ENCODE data around the gene GSTO2. TPM values are rescaled to one million over a fixed set of nuclear protein-coding genes. Genes with fewer than 3 reads are reported as not detected.
A peak's percentile ranks its signal among the peaks of the same experiment; 100 is the strongest.

GSTO2 gene
- total and polyA plus RNA-seq, 2 of the 13 experiments (the other 11 are each of a cell fraction or from before 2014, with no cell fraction given), result 2.1 to 7.9 TPM

DNA sequence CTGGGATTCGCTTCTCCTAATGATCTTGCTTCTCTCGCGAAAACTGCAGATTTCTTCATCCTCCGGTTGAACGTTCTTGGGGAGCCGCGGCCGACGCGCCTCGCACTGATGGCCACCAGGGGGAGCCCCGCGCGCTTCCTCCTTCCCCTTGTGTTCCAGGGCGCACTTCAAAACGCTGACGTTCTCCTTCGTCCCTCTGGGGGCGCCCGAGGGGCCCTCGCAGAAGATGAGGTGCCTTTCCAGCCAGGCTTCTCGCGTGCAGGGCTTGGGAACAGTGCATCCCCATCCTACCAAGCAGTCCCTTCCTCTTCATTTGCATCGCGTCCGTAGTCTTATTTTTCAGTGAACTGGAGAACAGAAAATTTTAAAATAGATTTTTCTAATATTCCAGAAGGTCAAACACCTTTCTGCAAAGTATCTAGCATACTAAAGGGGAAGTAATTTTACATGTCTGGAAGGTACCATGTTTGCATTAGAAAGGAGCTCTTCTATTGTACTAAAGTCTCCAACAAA lies 22.5 kb downstream of the GSTO2 start (continued):
- TF ChIP-seq, protein P1, sequence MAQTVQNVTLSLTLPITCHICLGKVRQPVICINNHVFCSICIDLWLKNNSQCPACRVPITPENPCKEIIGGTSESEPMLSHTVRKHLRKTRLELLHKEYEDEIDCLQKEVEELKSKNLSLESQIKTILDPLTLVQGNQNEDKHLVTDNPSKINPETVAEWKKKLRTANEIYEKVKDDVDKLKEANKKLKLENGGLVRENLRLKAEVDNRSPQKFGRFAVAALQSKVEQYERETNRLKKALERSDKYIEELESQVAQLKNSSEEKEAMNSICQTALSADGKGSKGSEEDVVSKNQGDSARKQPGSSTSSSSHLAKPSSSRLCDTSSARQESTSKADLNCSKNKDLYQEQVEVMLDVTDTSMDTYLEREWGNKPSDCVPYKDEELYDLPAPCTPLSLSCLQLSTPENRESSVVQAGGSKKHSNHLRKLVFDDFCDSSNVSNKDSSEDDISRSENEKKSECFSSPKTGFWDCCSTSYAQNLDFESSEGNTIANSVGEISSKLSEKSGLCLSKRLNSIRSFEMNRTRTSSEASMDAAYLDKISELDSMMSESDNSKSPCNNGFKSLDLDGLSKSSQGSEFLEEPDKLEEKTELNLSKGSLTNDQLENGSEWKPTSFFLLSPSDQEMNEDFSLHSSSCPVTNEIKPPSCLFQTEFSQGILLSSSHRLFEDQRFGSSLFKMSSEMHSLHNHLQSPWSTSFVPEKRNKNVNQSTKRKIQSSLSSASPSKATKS (CRISPR knock-in tag; IDR thresholded peaks at IDR 0.05), result no peak
- TF ChIP-seq CCDC6 (CRISPR knock-in tag; IDR thresholded peaks at IDR 0.05) (no peak), ZNF782 (CRISPR knock-in tag; IDR thresholded peaks at IDR 0.05; ENCODE audit: borderline replicate concordance) (no peak), CBX5 (CRISPR knock-in tag; IDR thresholded peaks at IDR 0.05; ENCODE audit: borderline replicate concordance) (peak; percentile 72; the same call in 1 of the 2 replicates), JUN (CRISPR knock-in tag; IDR thresholded peaks at IDR 0.05) (no peak), ERF (CRISPR knock-in tag; IDR thresholded peaks at IDR 0.05) (peak; percentile 70), RBAK (CRISPR knock-in tag; IDR thresholded peaks at IDR 0.05) (no peak)
- TF ChIP-seq, protein P2, sequence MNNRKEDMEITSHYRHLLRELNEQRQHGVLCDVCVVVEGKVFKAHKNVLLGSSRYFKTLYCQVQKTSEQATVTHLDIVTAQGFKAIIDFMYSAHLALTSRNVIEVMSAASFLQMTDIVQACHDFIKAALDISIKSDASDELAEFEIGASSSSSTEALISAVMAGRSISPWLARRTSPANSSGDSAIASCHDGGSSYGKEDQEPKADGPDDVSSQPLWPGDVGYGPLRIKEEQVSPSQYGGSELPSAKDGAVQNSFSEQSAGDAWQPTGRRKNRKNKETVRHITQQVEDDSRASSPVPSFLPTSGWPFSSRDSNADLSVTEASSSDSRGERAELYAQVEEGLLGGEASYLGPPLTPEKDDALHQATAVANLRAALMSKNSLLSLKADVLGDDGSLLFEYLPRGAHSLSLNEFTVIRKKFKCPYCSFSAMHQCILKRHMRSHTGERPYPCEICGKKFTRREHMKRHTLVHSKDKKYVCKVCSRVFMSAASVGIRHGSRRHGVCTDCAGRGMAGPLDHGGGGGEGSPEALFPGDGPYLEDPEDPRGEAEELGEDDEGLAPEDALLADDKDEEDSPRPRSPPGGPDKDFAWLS (CRISPR knock-in tag; IDR thresholded peaks at IDR 0.05; ENCODE audit: borderline replicate concordance), result no peak
- TF ChIP-seq, protein P3, sequence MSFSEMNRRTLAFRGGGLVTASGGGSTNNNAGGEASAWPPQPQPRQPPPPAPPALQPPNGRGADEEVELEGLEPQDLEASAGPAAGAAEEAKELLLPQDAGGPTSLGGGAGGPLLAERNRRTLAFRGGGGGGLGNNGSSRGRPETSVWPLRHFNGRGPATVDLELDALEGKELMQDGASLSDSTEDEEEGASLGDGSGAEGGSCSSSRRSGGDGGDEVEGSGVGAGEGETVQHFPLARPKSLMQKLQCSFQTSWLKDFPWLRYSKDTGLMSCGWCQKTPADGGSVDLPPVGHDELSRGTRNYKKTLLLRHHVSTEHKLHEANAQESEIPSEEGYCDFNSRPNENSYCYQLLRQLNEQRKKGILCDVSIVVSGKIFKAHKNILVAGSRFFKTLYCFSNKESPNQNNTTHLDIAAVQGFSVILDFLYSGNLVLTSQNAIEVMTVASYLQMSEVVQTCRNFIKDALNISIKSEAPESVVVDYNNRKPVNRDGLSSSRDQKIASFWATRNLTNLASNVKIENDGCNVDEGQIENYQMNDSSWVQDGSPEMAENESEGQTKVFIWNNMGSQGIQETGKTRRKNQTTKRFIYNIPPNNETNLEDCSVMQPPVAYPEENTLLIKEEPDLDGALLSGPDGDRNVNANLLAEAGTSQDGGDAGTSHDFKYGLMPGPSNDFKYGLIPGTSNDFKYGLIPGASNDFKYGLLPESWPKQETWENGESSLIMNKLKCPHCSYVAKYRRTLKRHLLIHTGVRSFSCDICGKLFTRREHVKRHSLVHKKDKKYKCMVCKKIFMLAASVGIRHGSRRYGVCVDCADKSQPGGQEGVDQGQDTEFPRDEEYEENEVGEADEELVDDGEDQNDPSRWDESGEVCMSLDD (CRISPR knock-in tag; IDR thresholded peaks at IDR 0.05; ENCODE audit: borderline replicate concordance), result no peak
- TF ChIP-seq, protein P4, sequence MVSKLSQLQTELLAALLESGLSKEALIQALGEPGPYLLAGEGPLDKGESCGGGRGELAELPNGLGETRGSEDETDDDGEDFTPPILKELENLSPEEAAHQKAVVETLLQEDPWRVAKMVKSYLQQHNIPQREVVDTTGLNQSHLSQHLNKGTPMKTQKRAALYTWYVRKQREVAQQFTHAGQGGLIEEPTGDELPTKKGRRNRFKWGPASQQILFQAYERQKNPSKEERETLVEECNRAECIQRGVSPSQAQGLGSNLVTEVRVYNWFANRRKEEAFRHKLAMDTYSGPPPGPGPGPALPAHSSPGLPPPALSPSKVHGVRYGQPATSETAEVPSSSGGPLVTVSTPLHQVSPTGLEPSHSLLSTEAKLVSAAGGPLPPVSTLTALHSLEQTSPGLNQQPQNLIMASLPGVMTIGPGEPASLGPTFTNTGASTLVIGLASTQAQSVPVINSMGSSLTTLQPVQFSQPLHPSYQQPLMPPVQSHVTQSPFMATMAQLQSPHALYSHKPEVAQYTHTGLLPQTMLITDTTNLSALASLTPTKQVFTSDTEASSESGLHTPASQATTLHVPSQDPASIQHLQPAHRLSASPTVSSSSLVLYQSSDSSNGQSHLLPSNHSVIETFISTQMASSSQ (IDR thresholded peaks at IDR 0.05; ENCODE audit: low read depth), result no peak
- TF ChIP-seq, protein P4 (CRISPR knock-in tag; IDR thresholded peaks at IDR 0.05; ENCODE audit: borderline replicate concordance), result no peak
- TF ChIP-seq, protein P5, sequence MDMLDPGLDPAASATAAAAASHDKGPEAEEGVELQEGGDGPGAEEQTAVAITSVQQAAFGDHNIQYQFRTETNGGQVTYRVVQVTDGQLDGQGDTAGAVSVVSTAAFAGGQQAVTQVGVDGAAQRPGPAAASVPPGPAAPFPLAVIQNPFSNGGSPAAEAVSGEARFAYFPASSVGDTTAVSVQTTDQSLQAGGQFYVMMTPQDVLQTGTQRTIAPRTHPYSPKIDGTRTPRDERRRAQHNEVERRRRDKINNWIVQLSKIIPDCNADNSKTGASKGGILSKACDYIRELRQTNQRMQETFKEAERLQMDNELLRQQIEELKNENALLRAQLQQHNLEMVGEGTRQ (IDR thresholded peaks at IDR 0.05; ENCODE audit: low read depth, low read length), result no peak
- TF ChIP-seq, protein P5 (CRISPR knock-in tag; IDR thresholded peaks at IDR 0.05; ENCODE audit: borderline replicate concordance), result no peak
- TF ChIP-seq, protein P6, sequence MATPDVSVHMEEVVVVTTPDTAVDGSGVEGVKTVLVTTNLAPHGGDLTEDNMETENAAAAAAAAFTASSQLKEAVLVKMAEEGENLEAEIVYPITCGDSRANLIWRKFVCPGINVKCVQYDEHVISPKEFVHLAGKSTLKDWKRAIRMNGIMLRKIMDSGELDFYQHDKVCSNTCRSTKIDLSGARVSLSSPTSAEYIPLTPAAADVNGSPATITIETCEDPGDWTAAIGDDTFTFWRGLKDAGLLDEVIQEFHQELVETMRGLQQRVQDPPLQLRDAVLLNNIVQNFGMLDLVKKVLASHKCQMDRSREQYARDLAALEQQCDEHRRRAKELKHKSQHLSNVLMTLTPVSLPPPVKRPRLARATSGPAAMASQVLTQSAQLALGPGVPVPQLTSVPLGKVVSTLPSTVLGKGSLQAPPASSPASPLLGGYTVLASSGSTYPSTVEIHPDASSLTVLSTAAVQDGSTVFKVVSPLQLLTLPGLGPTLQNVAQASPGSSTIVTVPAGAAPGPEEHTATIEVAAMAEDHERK (CRISPR knock-in tag; IDR thresholded peaks at IDR 0.05; ENCODE audit: low read depth), result no peak

Data from HepG2 (cell line).